Measurements from ENCODE around the gene DISC1.

- TF ChIP-seq CREB1 (CRISPR knock-in tag; IDR thresholded peaks at IDR 0.05; ENCODE audit: low read depth) (no peak), POLR2AphosphoS5 (IDR thresholded peaks at IDR 0.05; ENCODE audit: low read depth) (no peak), CTCF (conservative IDR thresholded peaks at IDR 0.05; ENCODE audit: low read depth in 2 of 2) (no peak), EZH2 (IDR thresholded peaks at IDR 0.05; ENCODE audit: low read depth, unreplicated experiment) (no peak), EZH2phosphoT487 (IDR thresholded peaks at IDR 0.05; ENCODE audit: unreplicated experiment) (no peak), REST (IDR thresholded peaks at IDR 0.05; ENCODE audit: unreplicated experiment) (no peak), ETS1 (IDR thresholded peaks at IDR 0.05) (no peak)
These were observed 230.3 kb downstream of the DISC1 start for GRCh38 chr1:231856894-231857293.
